ENCODE data around the gene CALHM4. TPM values are rescaled to one million over a fixed set of nuclear protein-coding genes. Genes with fewer than 3 reads are reported as not detected.

The CALHM4 gene
- total RNA-seq, 4 donors from 2014 or later, result not detected

- Histone ChIP-seq H3K27me3 (peaks cover 0 to 7% (median 0%) of the 10 kb centered on the region in 4 donors), H3K36me3 (no peaks in the 10 kb centered on the region), H3K4me3 (no peak overlapping the region), H3K4me1 (no peaks in the 10 kb centered on the region), H3K27ac (replicated peaks in 1 of 4) (no peak overlapping the region), H3K9me3 (no peaks in the 10 kb centered on the region)
- DNase-seq (ENCODE audit: extremely low spot score), result no peak
- TF ChIP-seq POLR2AphosphoS5 (IDR thresholded peaks at IDR 0.05), result no peak
- TF ChIP-seq EP300 (IDR thresholded peaks at IDR 0.05), result no peak
- TF ChIP-seq POLR2A (IDR thresholded peaks at IDR 0.05; ENCODE audit: low read depth), result no peak
- TF ChIP-seq CTCF (IDR thresholded peaks at IDR 0.05), result no peak
- intact Hi-C loops (cut with DNase I), result no loop called here
- 69% methylated on average over 3 of the region's 3 CpGs for WGBS
These were observed 24.8 kb upstream of the CALHM4 start for GRCh38 chr6:116528780-116529179.

GRCh38 chr6:116529466-116530290 is 23.9 kb upstream of the CALHM4 start:
- TF ChIP-seq POLR2A (IDR thresholded peaks at IDR 0.05; ENCODE audit: low read depth) (no peak), POLR2AphosphoS5 (IDR thresholded peaks at IDR 0.05) (no peak), CTCF (IDR thresholded peaks at IDR 0.05) (no peak), EP300 (IDR thresholded peaks at IDR 0.05) (no peak)
- no peaks in the 10 kb centered on the region for H3K9me3 ChIP-seq
- peaks cover 0 to 7% (median 0%) of the 10 kb centered on the region in 4 donors for H3K27me3 ChIP-seq
- intact Hi-C loops (cut with DNase I), result no loop called here
- no peak overlapping the region for H3K4me3 ChIP-seq
- WGBS, result 84% methylated on average over 3 of the region's 3 CpGs
- no peak for DNase-seq (ENCODE audit: extremely low spot score)
- H3K4me1 ChIP-seq, result no peaks in the 10 kb centered on the region
- H3K27ac ChIP-seq (replicated peaks in 1 of 4), result no peak overlapping the region
- no peaks in the 10 kb centered on the region for H3K36me3 ChIP-seq

GRCh38 chr6:116530436-116530835 is 23.1 kb upstream of the CALHM4 start:
- Histone ChIP-seq H3K4me3 (no peak overlapping the region), H3K36me3 (no peaks in the 10 kb centered on the region), H3K4me1 (no peaks in the 10 kb centered on the region), H3K27me3 (peaks cover 0 to 7% (median 0%) of the 10 kb centered on the region in 4 donors), H3K27ac (replicated peaks in 1 of 4) (no peak overlapping the region), H3K9me3 (no peaks in the 10 kb centered on the region)
- WGBS, result 55% methylated on average over 2 of the region's 2 CpGs
- intact Hi-C loops (cut with DNase I), result no loop called here
- TF ChIP-seq EP300 (IDR thresholded peaks at IDR 0.05) (no peak), CTCF (IDR thresholded peaks at IDR 0.05) (no peak), POLR2A (IDR thresholded peaks at IDR 0.05; ENCODE audit: low read depth) (no peak), POLR2AphosphoS5 (IDR thresholded peaks at IDR 0.05) (no peak)
- DNase-seq (ENCODE audit: extremely low spot score), result no peak

GRCh38 chr6:116531675-116532570 is 21.6 kb upstream of the CALHM4 start:
- intact Hi-C loops (cut with DNase I), result loop anchor here (1.0 kb wide), 1 partner anchor 245 kb away; no protein-coding TSS in a partner anchor
- Histone ChIP-seq H3K36me3 (no peaks in the 10 kb centered on the region), H3K4me1 (no peaks in the 10 kb centered on the region), H3K27me3 (peaks cover 0 to 7% (median 0%) of the 10 kb centered on the region in 4 donors), H3K27ac (replicated peaks in 1 of 4) (no peak overlapping the region), H3K9me3 (no peaks in the 10 kb centered on the region), H3K4me3 (no peak overlapping the region)
- TF ChIP-seq CTCF (IDR thresholded peaks at IDR 0.05), result peak; percentile 77 to 81 (median 81)
- no peak for TF ChIP-seq POLR2A (IDR thresholded peaks at IDR 0.05; ENCODE audit: low read depth)
- no peak for DNase-seq (ENCODE audit: extremely low spot score)
- WGBS, result 86% methylated on average over 12 of the region's 12 CpGs

Measured in esophagus muscularis mucosa (tissue), 4 donors.